Common myeloid progenitor, CD34-positive (primary cell): ENCODE measurements around the gene MCUR1.
"Not testable (repeated sequence)": the region's sequence is repeated elsewhere in the genome, so short reads cannot be mapped to it uniquely, and the experiment has no call there.

Experiments
- CTCF ChIA-PET: fragments of 350-600 bp; sonication (Branson Sonifier 250); formaldehyde crosslinking; loops from one replicate; lab custom pipeline; 2021; ENCODE audit warnings: antibody characterized with exemption; lab: Charles Lee
- POLR2A ChIA-PET: fragments of 350-600 bp; sonication (Branson Sonifier 250); formaldehyde crosslinking; loops from one replicate; lab custom pipeline; 2021; ENCODE audit warnings: antibody characterized with exemption; lab: Charles Lee
- DNase-seq, 3 donors: peaks; one replicate each; pipeline versions ENCODE4 v3.0.0 to v3.0.0-alpha.2; 2013
- H3K27ac ChIP-seq, 2 experiments: 1 replicate in 1 of 2; 2 replicates in 1 of 2; pipeline ENCODE4 v1.7.0; 2013; ENCODE audit warnings: inconsistent platforms in 2 of 2, low read length in 2 of 2, mild to moderate bottlenecking in 2 of 2, low read depth in 1 of 2, moderate library complexity in 1 of 2; ENCODE audit not compliant: severe bottlenecking in 2 of 2, insufficient read depth in 1 of 2, poor library complexity in 1 of 2
- H3K27me3 ChIP-seq, 5 experiments: replicated peaks in 2 of 5; 1 replicate in 3 of 5; 2 replicates in 2 of 5; pipeline versions ENCODE4 v1.6.1 to v1.7.0; 2013; ENCODE audit warnings: low read length in 4 of 5, mild to moderate bottlenecking in 2 of 5, moderate library complexity in 2 of 5, inconsistent platforms in 1 of 5; ENCODE audit not compliant: insufficient read depth in 5 of 5, control insufficient read depth in 4 of 5
- H3K36me3 ChIP-seq, 4 experiments: 1 replicate in 2 of 4; 2 replicates in 2 of 4; pipeline versions ENCODE4 v1.6.1 to v1.7.0; 2013; ENCODE audit warnings: low read length in 3 of 4, control low read depth in 1 of 4, mild to moderate bottlenecking in 1 of 4; ENCODE audit not compliant: control insufficient read depth in 4 of 4, insufficient read depth in 4 of 4
- H3K4me1 ChIP-seq, 4 experiments: 1 replicate in 3 of 4; 2 replicates in 1 of 4; pipeline versions ENCODE4 v1.6.1 to v1.7.1; 2013; ENCODE audit warnings: low read length in 3 of 4, mild to moderate bottlenecking in 3 of 4, control low read depth in 1 of 4, inconsistent platforms in 1 of 4, moderate library complexity in 1 of 4; ENCODE audit not compliant: control insufficient read depth in 4 of 4, insufficient read depth in 4 of 4; ENCODE audit errors: control extremely low read depth in 1 of 4
- H3K4me3 ChIP-seq, 7 experiments: 1 replicate in 4 of 7; 2 replicates in 3 of 7; pipeline versions ENCODE4 v1.5.1 to v1.7.0; 2013; ENCODE audit warnings: mild to moderate bottlenecking in 7 of 7, low read length in 6 of 7, moderate library complexity in 6 of 7, inconsistent platforms in 2 of 7, low read depth in 2 of 7, control low read depth in 1 of 7; ENCODE audit not compliant: insufficient read depth in 4 of 7, control insufficient read depth in 1 of 7; ENCODE audit errors: extremely low read depth in 1 of 7
- H3K9me3 ChIP-seq, 5 experiments: 1 replicate in 4 of 5; 2 replicates in 1 of 5; pipeline versions ENCODE4 v1.6.1 to v1.7.1; 2013; ENCODE audit warnings: low read length in 4 of 5, mild to moderate bottlenecking in 2 of 5, inconsistent platforms in 1 of 5, low read depth in 1 of 5, moderate library complexity in 1 of 5; ENCODE audit not compliant: control insufficient read depth in 4 of 5, insufficient read depth in 2 of 5; ENCODE audit errors: control extremely low read depth in 1 of 5
- WGBS: methylation state at CpG from one replicate; pipeline ENCODE4 v1.1.5; 2013; ENCODE audit not compliant: insufficient coverage; 5-methylcytosine and 5-hydroxymethylcytosine counted together

MCUR1 gene

DNA sequence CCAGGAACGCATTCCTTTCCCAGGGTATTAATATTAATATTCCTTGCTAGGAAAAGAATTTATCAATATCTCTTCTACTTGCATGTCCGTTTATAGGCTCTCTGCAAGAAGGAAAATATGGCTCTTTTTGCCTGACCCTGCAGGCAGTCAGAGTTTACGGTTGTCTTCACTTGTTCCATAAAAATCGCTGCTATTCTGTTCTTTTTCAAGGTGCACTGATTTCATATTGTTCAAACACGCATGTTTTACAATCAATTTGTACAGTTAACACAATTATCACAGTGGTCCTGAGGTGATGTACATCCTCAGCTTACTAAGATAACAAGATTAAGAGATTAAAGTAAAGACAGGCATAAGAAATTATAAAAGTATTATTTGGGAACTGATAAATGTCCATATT, 15.1 kb upstream of the MCUR1 start:
- WGBS, result 100% methylated on average over 2 of the region's 5 CpGs
- H3K4me3 ChIP-seq, H3K27ac ChIP-seq, POLR2A ChIA-PET, H3K36me3 ChIP-seq, H3K27me3 ChIP-seq, H3K4me1 ChIP-seq, H3K9me3 ChIP-seq, DNase-seq: not testable (repeated sequence)
- CTCF ChIA-PET, result interaction anchor here (1.0 kb wide), 1 partner anchor 237 kb away, joined by 4 read pairs; no protein-coding TSS in a partner anchor

DNA sequence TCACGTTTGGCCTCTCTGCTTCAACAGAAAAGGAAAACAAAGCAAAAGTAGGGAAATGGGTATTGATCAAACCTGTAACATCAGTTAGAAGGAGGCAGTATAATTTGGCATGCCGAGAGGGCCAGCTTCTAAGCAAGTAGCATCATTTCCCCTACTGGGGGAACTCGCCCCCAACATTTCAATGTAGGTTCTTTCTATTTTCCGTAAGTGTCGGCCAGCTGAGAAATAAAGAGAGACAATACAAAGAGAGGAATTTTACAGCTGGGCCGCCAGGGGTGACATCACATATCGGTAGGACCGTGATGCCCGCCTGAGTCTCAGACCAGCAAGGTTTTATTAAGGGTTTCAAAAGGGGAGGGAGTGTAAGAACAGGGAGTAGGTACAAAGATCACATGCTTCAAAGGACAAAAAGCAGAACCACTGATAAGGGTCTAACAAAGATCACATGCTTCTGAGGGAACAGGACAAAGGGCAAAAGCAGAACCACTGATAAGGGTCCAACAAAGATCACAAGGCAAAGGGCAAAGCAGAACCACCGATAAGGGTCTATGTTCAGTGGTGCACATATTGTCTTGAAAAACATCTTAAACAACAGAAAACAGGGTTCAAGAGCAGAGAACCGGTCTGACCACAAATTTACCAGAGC, 14.4 kb upstream of the MCUR1 start:
- H3K27ac ChIP-seq, POLR2A ChIA-PET, H3K4me3 ChIP-seq, H3K4me1 ChIP-seq, H3K36me3 ChIP-seq, DNase-seq, H3K27me3 ChIP-seq, H3K9me3 ChIP-seq: not testable (repeated sequence)
- CTCF ChIA-PET, result interaction anchor here (0.9 kb wide), 1 partner anchor 42 kb away, joined by 3 read pairs; no protein-coding TSS in a partner anchor
- WGBS, result 97% methylated on average over 7 of the region's 11 CpGs

DNA sequence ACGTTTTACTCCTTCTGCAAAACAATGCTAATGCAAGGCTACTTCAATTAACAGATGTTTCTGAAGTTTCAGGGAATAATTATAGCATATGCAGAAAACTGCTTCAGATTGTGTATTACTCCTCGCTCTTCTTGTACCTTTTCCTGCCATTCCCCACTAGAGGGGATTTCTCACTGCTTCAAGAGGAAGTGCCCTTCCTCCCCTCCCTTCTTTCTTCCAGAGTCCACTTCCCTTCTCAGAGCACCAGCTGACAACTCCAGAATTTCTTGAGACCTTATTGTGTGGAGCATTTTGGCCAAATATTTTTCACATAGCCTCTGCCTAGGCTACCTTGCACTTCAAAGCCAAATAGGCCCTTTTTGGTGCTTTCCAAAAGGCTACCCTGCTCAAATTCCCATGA, 12.7 kb upstream of the MCUR1 start:
- Histone ChIP-seq H3K36me3 (no peaks in the 10 kb centered on the region), H3K27me3 (no peaks in the 10 kb centered on the region), H3K4me1 (peaks cover 0 to 3% (median 0%) of the 10 kb centered on the region in 4 experiments), H3K27ac (no peak overlapping the region), H3K4me3 (no peak overlapping the region), H3K9me3 (peaks cover 0 to 8% (median 0%) of the 10 kb centered on the region in 5 experiments)
- no peak for DNase-seq
- ChIA-PET CTCF (no interaction called here), POLR2A (no interaction called here)
- 100% methylated on average over 1 of the region's 2 CpGs for whole genome bisulfite sequencing

DNA sequence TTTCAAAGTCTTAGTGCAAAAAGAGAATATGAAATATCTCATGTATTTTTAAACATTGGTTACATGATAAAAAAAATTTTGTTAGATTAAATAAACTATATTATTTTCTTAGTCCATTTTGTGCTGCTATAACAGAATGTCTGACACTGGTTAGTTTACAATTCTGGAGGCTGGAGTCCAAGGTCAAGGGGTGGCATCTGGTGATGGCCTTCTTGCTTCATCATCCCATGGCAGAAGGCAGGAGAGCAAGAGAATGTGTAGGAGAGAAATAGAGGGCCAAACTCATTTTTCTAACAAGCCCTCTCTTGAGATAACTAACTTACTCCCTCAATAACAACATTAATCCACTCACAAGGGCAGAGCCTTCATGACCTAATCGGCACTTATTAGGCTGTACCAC, 11.5 kb upstream of the MCUR1 start:
- H3K4me3 ChIP-seq, result no peak overlapping the region
- H3K27ac ChIP-seq, result no peak overlapping the region
- no peaks in the 10 kb centered on the region for H3K36me3 ChIP-seq
- no peak for DNase-seq
- peaks cover 0 to 3% (median 0%) of the 10 kb centered on the region in 4 experiments for H3K4me1 ChIP-seq
- peaks cover 0 to 8% (median 0%) of the 10 kb centered on the region in 5 experiments for H3K9me3 ChIP-seq
- POLR2A ChIA-PET, result interaction anchor here (0.6 kb wide), 1 partner anchor 47 kb away, joined by 4 read pairs; no protein-coding TSS in a partner anchor
- no peaks in the 10 kb centered on the region for H3K27me3 ChIP-seq
- CTCF ChIA-PET, result no interaction called here
- WGBS, result no CpG with 5 or more reads among the region's 1 CpG

DNA sequence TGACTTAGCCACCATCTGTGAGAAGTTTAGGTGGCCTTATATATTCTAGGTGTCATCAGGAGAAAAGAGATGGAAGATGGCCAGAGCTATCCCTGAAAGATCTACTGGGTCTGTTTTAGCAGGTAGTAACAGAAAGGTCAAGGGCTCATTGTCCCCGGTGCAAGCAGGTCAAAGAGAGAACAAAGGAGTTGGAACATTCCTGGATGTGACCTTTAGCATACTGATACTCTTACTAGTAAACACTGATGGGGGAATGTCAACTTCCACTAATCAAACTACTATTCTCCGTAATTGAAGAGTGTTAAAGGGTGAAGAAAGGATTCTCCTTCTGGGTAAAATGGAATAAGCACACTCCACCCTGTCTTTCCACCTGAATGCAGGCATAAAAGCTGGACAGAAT, 4.0 kb upstream of the MCUR1 start:
- H3K4me3 ChIP-seq, result no peak overlapping the region
- CTCF ChIA-PET, result interaction anchor here (1.4 to 1.6 kb wide), 2 partner anchors 56 to 250 kb away, joined by 3 to 4 read pairs; no protein-coding TSS in a partner anchor
- peaks cover 7 to 9% (median 8%) of the 10 kb centered on the region in 4 experiments for H3K4me1 ChIP-seq
- H3K9me3 ChIP-seq, result no peaks in the 10 kb centered on the region
- H3K36me3 ChIP-seq, result no peaks in the 10 kb centered on the region
- no peak overlapping the region for H3K27ac ChIP-seq
- no peak for DNase-seq
- no peaks in the 10 kb centered on the region for H3K27me3 ChIP-seq
- WGBS, result no CpG with 5 or more reads among the region's 2 CpGs
- POLR2A ChIA-PET, result interaction anchor here (0.7 kb wide), 1 partner anchor 37 kb away, joined by 3 read pairs; no protein-coding TSS in a partner anchor

DNA sequence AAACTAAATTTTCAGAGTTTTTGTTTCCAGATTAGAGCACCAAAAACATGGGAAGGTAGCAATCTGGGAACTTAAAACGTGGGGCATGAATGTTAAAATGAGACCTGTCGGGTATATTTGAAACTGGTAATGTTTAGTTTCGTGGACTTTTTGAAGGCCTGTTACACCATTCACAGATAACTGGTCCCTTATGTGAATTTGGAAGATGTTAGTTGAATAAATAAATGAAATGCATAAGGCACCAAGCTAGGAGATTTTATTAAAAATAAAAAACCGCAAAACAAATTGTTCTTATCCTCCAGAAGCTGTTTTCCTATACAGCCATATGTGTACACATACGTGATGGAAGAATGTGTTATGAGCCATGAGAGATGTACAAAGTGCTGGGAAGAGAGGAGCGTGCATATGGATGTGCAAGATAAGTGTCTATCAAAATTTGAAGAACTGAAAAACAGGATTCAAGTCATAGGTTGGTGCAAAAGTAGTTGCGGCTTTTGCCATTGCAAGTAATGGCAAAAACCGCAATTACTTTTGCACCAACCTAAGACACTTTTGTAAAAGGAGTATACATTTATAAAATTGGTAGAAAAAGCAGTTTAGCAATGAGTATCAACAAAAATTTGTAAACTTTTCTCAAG, 700 bp upstream of the MCUR1 start:
- CTCF ChIA-PET, result interaction anchor here (0.6 to 1.8 kb wide), 2 partner anchors 51 to 59 kb away, joined by 3 to 5 read pairs; no protein-coding TSS in a partner anchor
- peaks cover 0 to 4% (median 1%) of the 10 kb centered on the region in 4 experiments for H3K36me3 ChIP-seq
- H3K9me3 ChIP-seq, result no peaks in the 10 kb centered on the region
- peaks cover 20 to 29% (median 24%) of the 10 kb centered on the region in 4 experiments for H3K4me1 ChIP-seq
- H3K27ac ChIP-seq, result peak overlapping the region; percentile 74 to 91
- H3K4me3 ChIP-seq, result peak overlapping the region in 6 of 7 experiments; percentile 75 to 92 (median 86)
- 57% methylated on average over 3 of the region's 8 CpGs for WGBS
- POLR2A ChIA-PET, result no interaction called here
- no peaks in the 10 kb centered on the region for H3K27me3 ChIP-seq
- DNase-seq, result peak in 2 of 3 donors; percentile 22 to 45
